Heart right ventricle (tissue), 16 donors: ENCODE data around the gene OR11H6. TPM values are rescaled to one million over a fixed set of nuclear protein-coding genes. Genes with fewer than 3 reads are reported as not detected.
"Not testable (repeated sequence)": the region's sequence is repeated elsewhere in the genome, so short reads cannot be mapped to it uniquely, and the experiment has no call there.

Experiments used
- ATAC-seq, 8 donors: fragments of 200-7000 bp; cut with Tn5 transposase; one replicate each; pipeline ENCODE4 v1.9.1; 2020; ENCODE audit warnings: mild to moderate bottlenecking in 8 of 8, moderate library complexity in 8 of 8, moderate number of reproducible peaks in 1 of 8
- DNase-seq, 2 donors: peaks; one replicate each; pipeline ENCODE4 v3.0.0-alpha.2; 2020
- H3K27ac ChIP-seq, 10 donors: fragments of 200-600 bp; sonication (generic) in 2 of 10; one replicate each; pipeline versions ENCODE4 v1.5.0 to v1.8.0; 2020 to 2022; ENCODE audit warnings: mild to moderate bottlenecking in 3 of 10
- H3K27me3 ChIP-seq, 7 donors: fragments of 200-600 bp; one replicate each; pipeline ENCODE4 v1.8.0; 2021 to 2022; ENCODE audit warnings: mild to moderate bottlenecking in 2 of 7
- H3K36me3 ChIP-seq, 9 donors: fragments of 200-600 bp; sonication (generic) in 1 of 9; one replicate each; pipeline versions ENCODE4 v1.5.0 to v1.8.0; 2020 to 2022; ENCODE audit warnings: mild to moderate bottlenecking in 2 of 9
- H3K4me1 ChIP-seq, 9 donors: fragments of 200-600 bp; sonication (generic) in 1 of 9; one replicate each; pipeline versions ENCODE4 v1.5.0 to v1.8.0; 2020 to 2022; ENCODE audit warnings: mild to moderate bottlenecking in 4 of 9
- H3K4me3 ChIP-seq, 10 donors: fragments of 200-600 bp; sonication (generic) in 2 of 10; one replicate each; pipeline versions ENCODE4 v1.5.0 to v1.8.0; 2020 to 2022; ENCODE audit warnings: mild to moderate bottlenecking in 7 of 10, moderate library complexity in 2 of 10
- H3K9me3 ChIP-seq, 11 donors: fragments of 200-600 bp in 10 of 11; sonication (generic) in 2 of 11; one replicate each; pipeline versions ENCODE4 v1.5.0 to v1.8.0; 2013 to 2022; ENCODE audit warnings: mild to moderate bottlenecking in 2 of 11, control low read depth in 1 of 11, moderate library complexity in 1 of 11
- CTCF ChIP-seq, 9 donors: fragments of 200-600 bp; sonication (generic) in 2 of 9; IDR thresholded peaks; one replicate each; pipeline versions ENCODE4 v1.5.0 to v1.8.0; 2021 to 2022; ENCODE audit warnings: antibody characterized with exemption in 9 of 9, mild to moderate bottlenecking in 5 of 9, moderate library complexity in 1 of 9
- WGBS, 2 donors: extraction: QIAGEN DNeasy Blood & Tissue Kit; methylation state at CpG; one replicate each; pipeline ENCODE4 v1.1.7; 2013; ENCODE audit warnings: inconsistent platforms in 1 of 2; 5-methylcytosine and 5-hydroxymethylcytosine counted together
- intact Hi-C, 10 donors: fragments of 100-400 bp; cut with DNase I; formaldehyde crosslinking; loops; one replicate each; pipeline versions ENCODE4 v1.11.1 to v1.14.2; 2022
- polyA plus RNA-seq, 2 donors: library from polyadenylated mRNA; stranded (reverse); fragments of 200-250 nt; gene quantifications; one replicate each; pipeline ENCODE4 v1.2.3, GENCODE V29; 2013
- total RNA-seq, 10 donors: library from RNA; stranded (reverse); fragmentation: NEBNext Ultra II Directional in 3 of 10; extraction: Animal tissue kit (Norgen Biotek cat#: 25700) in 3 of 10; gene quantifications; one replicate each; pipeline versions ENCODE4 v1.2.1 to v1.2.4, GENCODE V29; 2021 to 2023
- donor health status: Arrhythmogenic right ventricular cardiomyopathy.
- donor health status: ischemic (EF 13 %, LVEDD 7.1; RV severe dilation, severe dysfunction).
- donor health status: healthy with polysubstance abuse.
- donor health status: DM: no; HTN: yes; CAD: no.
- donor health status: DM: no; HTN: no; CAD: no.
- donor health status: ischemic (EF 25% LVEDD 6.9; RV normal size, moderate dysfunction).
- donor health status: ischemic (EF 25% LVEDD 5.7; RV mildly dilated, moderate dysfunction).
- donor health status: healthy.
- donor health status: DM: yes; HTN: yes; CAD: no.
- donor health status: Ischemic cardiomyopathy.
- donor health status: ischemic (EF 35%, LVEDD 5.7; RV mildly dilated, moderate dysfunction).
- donor health status: nonischemic (EF 11% LVEDD 7.7; RV severe dilation, severe dysfunction).
- donor health status: DM: yes; HTN: yes; CAD: no.
- donor health status: PGD.
- donor health status: ischemic (EF 29% LVEDD 5.4; RV normal size, mild dysfunction).
- donor health status: nonischemic (EF 23%, LVEDD 6.1; RV moderate dilation, normal function).

Gene OR11H6
- total and polyA plus RNA-seq, 12 donors = not detected

- no peak for ATAC-seq
- WGBS, 2 donors = 32 to 41% methylated on average over 4 of the region's 4 CpGs
- no peak for TF ChIP-seq CTCF (IDR thresholded peaks at IDR 0.05)
Observed at GRCh38 chr14:20219033-20219432, 4.5 kb upstream of the OR11H6 start.

DNA sequence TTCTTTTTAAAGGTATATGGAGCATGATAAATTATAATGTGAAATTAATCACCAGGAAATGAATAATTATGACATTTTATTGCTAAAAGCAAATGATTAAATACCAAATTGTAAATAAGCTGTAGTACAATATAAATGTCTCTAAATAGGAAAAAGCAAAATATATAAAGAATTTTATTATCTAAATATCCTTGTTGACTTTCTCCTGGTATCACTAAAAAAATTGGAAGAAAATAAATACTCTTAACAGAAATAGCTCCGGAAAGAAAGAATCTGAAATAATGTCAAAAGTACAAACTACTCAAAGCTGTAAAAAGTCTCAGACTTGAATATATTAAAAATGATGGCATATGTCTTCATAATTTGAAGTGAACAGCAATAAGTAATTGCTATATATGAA, 5.2 kb downstream of the OR11H6 start, which contains the start of gene OR11H7:
Gene OR11H7, plus strand, starts transcription at position 301 of the 400 bp plus-strand sequence.
- intact Hi-C loops = no loop called here
- H3K36me3 ChIP-seq = no peaks in the 10 kb centered on the region
- WGBS, 2 donors = 66 to 75% methylated on average over 1 of the region's 1 CpG

More at GRCh38 chr14:20219033-20219432, 4.5 kb upstream of the OR11H6 start:
- intact Hi-C loops = no loop called here
- H3K4me3 ChIP-seq = no peak overlapping the region
- H3K27ac ChIP-seq = no peak overlapping the region
- no peaks in the 10 kb centered on the region for H3K36me3 ChIP-seq
- no peak for DNase-seq
- H3K4me1 ChIP-seq = no peaks in the 10 kb centered on the region
- peaks cover 0 to under 1% (median 0%) of the 10 kb centered on the region in 7 donors for H3K27me3 ChIP-seq
- H3K9me3 ChIP-seq = peaks cover 0 to 17% (median 3%) of the 10 kb centered on the region in 11 donors

DNA sequence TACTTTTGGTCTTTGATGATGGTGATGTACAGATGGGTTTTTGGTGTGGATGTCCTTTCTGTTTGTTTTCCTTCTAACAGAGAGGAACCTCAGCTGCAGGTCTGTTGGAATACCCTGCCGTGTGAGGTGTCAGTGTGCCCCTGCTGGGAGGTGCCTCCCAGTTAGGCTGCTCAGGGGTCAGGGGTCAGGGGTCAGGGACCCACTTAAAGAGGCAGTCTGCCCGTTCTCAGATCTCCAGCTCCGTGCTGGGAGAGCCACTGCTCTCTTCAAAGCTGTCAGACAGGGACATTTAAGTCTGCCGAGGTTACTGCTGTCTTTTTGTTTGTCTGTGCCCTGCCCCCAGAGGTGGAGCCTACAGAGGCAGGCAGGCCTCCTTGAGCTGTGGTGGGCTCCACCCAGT, 11.9 kb downstream of the OR11H6 start:
- H3K4me3 ChIP-seq, H3K27me3 ChIP-seq, H3K27ac ChIP-seq, intact Hi-C loops, H3K4me1 ChIP-seq, DNase-seq, H3K36me3 ChIP-seq, ATAC-seq, H3K9me3 ChIP-seq: not testable (repeated sequence)
- 64 to 87% methylated on average over 4 of the region's 4 CpGs for WGBS, 2 donors

More for the DNA sequence above, 5.2 kb downstream of the OR11H6 start, which contains the start of gene OR11H7:
- DNase-seq = no peak
- peaks cover 0 to 17% (median 2%) of the 10 kb centered on the region in 11 donors for H3K9me3 ChIP-seq
- H3K4me1 ChIP-seq = no peaks in the 10 kb centered on the region
- TF ChIP-seq CTCF (IDR thresholded peaks at IDR 0.05) = no peak
- peaks cover 0 to 4% (median 0%) of the 10 kb centered on the region in 7 donors for H3K27me3 ChIP-seq
- no peak for ATAC-seq
- H3K27ac ChIP-seq = no peak within 1 kb of the TSS
- no peak within 1 kb of the TSS for H3K4me3 ChIP-seq

DNA sequence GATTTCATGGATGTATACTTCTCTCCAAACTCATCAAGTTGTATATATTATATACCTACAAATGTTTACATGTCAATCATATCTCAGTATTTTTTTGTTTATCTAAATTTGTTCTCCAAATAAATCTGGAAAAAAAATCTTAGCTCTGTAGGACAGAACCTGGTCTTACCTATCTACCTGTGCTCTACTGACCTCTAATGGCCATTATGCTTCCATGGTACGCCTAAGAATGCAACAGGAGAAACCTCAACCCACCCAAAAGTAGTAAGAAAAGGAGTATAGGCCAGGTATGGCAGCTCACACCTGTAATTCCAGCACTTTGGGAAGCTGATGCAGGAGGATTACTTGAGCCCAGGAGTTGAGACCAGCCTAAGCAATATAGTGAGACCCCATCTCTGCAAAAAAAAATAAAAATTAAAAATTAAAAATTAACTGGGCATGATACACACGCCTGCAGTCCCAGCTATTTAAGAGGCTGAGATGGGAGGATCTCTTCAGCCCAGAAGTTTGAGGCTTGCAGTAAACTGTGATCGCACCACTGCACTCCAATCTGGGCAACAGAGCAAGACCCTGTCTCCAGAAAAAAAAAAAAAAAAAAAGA, 24.2 kb downstream of the OR11H6 start:
- intact Hi-C loops = no loop called here
- 42 to 52% methylated on average over 3 of the region's 3 CpGs for WGBS, 2 donors

More for the DNA sequence above, 24.2 kb downstream of the OR11H6 start:
- ATAC-seq (no peak), DNase-seq (no peak)
- no peaks in the 10 kb centered on the region for H3K36me3 ChIP-seq
- H3K4me1 ChIP-seq = no peaks in the 10 kb centered on the region
- no peak overlapping the region for H3K4me3 ChIP-seq
- H3K27ac ChIP-seq = no peak overlapping the region
- no peaks in the 10 kb centered on the region for H3K27me3 ChIP-seq
- no peak for TF ChIP-seq CTCF (IDR thresholded peaks at IDR 0.05)
- peaks cover 0 to 37% (median under 1%) of the 10 kb centered on the region in 11 donors for H3K9me3 ChIP-seq
